MG63 (cell line): Measurements from ENCODE around the gene CLIC3. TPM values are rescaled to one million over a fixed set of nuclear protein-coding genes. Genes with fewer than 3 reads are reported as not detected.
A peak's percentile ranks its signal among the peaks of the same experiment; 100 is the strongest.
"Not testable (repeated sequence)": the region's sequence is repeated elsewhere in the genome, so short reads cannot be mapped to it uniquely, and the experiment has no call there.

Experiments used
- DNase-seq: peaks from one replicate; pipeline ENCODE4 v3.0.0-alpha.2; 2020
- H3K27me3 ChIP-seq: fragments of 250-450 bp; sonication (Bioruptor Pico); 2 replicates; pipeline ENCODE4 v1.5.1; 2020; ENCODE audit warnings: mild to moderate bottlenecking, moderate library complexity
- H3K36me3 ChIP-seq: fragments of 250-450 bp; sonication (Bioruptor Pico); 2 replicates; pipeline ENCODE4 v1.5.1; 2020; ENCODE audit warnings: mild to moderate bottlenecking, moderate library complexity
- H3K4me3 ChIP-seq: fragments of 250-450 bp; sonication (Bioruptor Pico); 2 replicates; pipeline ENCODE4 v1.5.1; 2020; ENCODE audit warnings: mild to moderate bottlenecking, moderate library complexity
- H3K9me3 ChIP-seq: fragments of 250-450 bp; sonication (Bioruptor Pico); 2 replicates; pipeline ENCODE4 v1.5.1; 2020; ENCODE audit warnings: mild to moderate bottlenecking, moderate library complexity
- total RNA-seq: library from RNA; depleted of rRNA; stranded (reverse); fragments of >200 nt; shearing (Covaris generic); gene quantifications from 2 replicates; pipeline ENCODE4 v1.2.3, GENCODE V29; 2014; ENCODE audit warnings: low replicate concordance

Gene CLIC3
- total RNA-seq, 1 experiment from 2014 or later, result not detected

DNA sequence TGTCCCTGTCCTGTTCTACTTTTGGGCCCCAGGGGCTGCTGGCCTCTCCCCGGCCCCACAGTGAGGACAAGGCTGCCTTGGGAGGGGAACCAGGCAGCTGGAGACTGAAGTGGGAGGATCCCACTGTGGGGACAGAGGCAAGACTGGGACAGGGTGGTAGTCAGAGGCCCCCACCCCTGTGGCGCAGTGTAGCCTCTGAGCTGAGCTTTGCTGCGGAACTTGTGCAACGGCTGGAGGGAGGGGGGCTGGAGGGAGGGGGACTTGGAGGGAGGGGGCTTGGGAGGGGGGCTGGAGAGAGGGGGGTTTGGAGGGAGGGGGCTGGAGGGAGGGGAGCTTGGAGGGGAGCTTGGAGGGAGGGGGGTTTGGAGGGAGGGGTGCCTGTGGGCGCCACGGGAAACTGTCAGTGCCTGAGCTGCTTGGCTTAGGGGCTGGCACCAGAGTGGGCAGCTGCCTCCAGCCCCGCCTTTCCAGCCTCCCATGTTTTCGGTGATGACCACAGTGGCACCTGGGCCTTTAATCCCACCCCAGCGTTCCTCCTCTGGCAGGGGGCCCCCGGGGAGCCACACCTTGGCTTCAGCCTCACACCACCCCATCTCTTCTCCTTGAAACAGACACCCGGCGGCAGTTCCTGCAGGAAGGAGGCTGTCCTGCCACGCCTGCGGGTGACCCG is 37.8 kb upstream of the CLIC3 start:
- H3K36me3 ChIP-seq, result peaks cover 6% of the 10 kb centered on the region; the same call in 1 of the 2 replicates
- H3K27me3 ChIP-seq, result no peaks in the 10 kb centered on the region
- DNase-seq, result no peak
- no peak overlapping the region for H3K4me3 ChIP-seq
- no peaks in the 10 kb centered on the region for H3K9me3 ChIP-seq

DNA sequence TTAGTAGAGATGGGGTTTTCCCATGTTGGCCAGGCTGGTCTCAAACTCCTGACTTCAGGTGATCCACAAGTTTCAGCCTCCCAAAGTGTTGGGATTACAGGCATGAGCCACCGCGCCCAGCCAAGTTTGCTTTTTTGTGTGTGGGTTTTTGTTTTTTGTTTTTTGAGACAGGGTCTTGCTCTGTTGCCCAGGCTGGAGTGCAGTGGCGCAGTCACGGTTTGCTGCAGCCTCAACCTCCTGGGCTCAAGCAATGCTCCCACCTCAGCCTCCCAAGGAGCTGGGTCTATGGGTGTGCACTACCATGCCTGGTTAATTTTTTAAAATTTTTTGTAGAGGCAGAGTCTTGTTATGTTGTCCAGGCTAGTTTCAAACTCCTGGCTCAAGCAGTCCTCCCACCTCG is 37.1 kb upstream of the CLIC3 start:
- DNase-seq, H3K9me3 ChIP-seq, H3K4me3 ChIP-seq, H3K36me3 ChIP-seq, H3K27me3 ChIP-seq: not testable (repeated sequence)

DNA sequence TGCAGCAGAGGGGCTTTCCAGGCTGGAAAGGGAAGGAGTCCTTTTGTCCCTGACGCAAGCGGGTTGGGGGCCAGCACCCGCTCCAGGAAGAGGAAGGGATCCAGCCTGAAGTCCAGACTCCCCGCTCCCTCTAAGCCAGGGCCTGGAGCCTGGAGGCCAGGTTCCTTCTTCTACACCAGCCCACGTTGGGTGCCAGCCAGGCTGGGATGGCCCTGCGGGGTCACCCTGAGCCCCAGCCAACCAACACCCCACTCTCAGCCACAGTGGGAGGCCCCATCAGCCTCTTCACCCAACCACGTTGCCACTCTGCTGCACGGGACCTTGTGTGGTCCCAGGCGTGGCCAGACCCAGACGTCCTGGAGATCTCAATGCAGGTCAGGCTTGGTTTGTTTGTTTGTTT is 36.5 kb upstream of the CLIC3 start:
- DNase-seq, result no peak
- Histone ChIP-seq H3K9me3 (no peaks in the 10 kb centered on the region), H3K4me3 (no peak overlapping the region), H3K27me3 (no peaks in the 10 kb centered on the region), H3K36me3 (no peaks in the 10 kb centered on the region)

DNA sequence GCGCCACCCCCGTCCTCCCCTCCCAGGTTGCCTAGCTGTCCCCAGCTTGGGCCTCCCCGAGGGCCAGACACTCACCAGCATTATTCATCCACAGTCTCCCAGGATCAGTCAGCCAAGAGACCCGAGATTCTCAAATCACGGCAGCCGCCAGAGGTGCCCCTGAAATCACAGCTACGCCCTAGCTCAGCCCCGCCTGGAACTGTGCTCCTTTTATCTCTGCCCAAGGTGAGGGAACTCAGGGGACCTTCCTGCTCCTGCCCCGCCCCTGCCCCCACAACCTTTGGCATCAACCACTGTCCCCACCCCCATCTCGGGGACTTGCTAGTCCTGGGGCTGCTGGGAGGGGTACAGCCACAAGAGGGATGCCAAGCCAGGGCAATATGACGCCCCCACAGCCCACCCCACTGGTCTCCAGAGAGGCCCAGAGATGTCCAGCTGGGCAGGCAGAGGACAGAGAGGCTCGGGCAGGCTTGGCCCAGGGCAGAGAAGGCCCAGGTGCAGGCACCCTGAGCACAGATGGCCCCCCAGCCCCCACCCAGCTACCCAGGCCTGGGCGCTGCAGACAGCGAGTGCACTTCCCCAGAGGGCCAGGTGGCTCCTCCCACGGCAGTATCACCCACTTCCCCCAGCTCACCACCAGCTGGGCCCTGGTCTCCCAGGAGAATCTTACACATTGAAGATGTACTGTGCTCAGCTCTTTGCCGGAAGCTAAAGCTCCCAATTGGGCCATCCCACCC is 35.7 kb upstream of the CLIC3 start, which contains the start of gene FUT7:
Gene FUT7, minus strand, starts transcription at position 185 of the 737 bp plus-strand sequence. Its CDS starts 97 bp downstream, at position 88.
- H3K36me3 ChIP-seq, result no peaks in the 10 kb centered on the region
- H3K27me3 ChIP-seq, result no peaks in the 10 kb centered on the region
- no peak for DNase-seq
- H3K4me3 ChIP-seq, result no peak within 1 kb of the TSS
- no peaks in the 10 kb centered on the region for H3K9me3 ChIP-seq

DNA sequence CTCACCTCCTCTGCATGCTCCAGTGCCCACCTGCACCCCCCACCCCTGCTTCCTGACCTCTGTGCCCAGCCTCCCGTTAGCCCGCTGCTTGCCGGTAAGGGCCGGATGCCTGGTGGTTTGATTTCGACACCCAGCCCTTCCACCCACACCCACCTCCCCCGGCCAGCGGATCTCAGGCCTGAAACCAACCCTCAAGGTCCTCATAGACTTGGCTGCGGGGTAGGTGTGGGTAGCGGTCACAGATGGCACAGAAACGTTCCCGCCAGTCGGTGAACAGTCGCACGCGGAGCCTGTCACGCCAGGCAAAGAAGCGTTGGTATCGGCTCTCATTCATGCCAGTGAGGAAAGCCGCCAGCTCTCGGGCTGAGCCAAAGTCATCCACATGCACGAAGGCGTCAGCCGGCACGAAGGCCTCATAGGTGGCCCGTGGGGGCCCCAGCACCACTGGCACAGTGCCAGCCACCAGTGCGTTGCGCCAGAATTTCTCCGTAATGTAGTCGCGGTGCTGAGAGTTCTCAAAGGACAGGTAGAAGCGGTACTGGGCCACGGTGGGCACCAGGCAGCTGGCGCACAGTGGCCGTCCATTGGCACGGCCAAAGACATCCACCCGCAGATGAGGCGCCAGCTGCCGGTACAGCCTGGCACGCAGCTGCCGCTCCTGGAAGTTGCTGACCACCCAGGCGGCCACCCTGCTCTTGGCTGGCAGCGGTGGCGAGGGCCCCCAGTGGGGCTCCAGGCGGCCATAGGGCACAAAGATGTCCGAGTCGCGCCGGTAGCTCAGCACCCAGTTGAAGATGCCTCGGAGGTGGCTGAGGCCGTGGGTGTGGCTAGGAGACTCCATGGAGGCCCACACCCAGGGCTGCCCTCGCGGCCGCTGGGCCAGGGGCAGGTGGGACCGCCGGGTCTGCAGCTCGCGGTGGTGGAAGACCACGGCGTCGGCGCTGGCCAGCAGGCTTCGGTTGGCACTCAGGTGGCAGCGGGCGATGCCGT is 34.5 kb upstream of the CLIC3 start:
- H3K4me3 ChIP-seq, result no peak overlapping the region
- H3K9me3 ChIP-seq, result no peaks in the 10 kb centered on the region
- no peaks in the 10 kb centered on the region for H3K36me3 ChIP-seq
- DNase-seq, result no peak
- no peaks in the 10 kb centered on the region for H3K27me3 ChIP-seq

DNA sequence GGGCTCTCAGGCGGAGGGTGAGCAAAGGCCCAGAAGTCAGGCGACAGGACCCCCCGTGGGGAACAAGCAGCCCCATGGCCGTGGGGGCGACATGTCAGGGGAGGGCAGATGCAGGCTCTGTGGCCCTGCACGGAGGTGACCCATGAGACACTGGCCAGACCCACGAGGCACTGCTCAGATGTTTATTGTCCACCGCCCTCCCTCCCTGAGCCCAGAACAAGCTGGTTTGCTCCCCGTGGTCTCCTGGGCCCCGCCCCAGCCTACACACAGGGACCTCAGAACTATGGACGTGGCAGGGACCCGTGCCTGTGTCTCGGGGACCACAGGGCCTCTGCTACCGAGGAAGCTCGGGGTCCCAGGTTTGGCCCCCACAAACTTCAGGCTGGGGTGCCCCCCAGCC is 33.6 kb upstream of the CLIC3 start:
- H3K36me3 ChIP-seq, result no peaks in the 10 kb centered on the region
- no peaks in the 10 kb centered on the region for H3K9me3 ChIP-seq
- no peaks in the 10 kb centered on the region for H3K27me3 ChIP-seq
- no peak for DNase-seq
- H3K4me3 ChIP-seq, result no peak overlapping the region

DNA sequence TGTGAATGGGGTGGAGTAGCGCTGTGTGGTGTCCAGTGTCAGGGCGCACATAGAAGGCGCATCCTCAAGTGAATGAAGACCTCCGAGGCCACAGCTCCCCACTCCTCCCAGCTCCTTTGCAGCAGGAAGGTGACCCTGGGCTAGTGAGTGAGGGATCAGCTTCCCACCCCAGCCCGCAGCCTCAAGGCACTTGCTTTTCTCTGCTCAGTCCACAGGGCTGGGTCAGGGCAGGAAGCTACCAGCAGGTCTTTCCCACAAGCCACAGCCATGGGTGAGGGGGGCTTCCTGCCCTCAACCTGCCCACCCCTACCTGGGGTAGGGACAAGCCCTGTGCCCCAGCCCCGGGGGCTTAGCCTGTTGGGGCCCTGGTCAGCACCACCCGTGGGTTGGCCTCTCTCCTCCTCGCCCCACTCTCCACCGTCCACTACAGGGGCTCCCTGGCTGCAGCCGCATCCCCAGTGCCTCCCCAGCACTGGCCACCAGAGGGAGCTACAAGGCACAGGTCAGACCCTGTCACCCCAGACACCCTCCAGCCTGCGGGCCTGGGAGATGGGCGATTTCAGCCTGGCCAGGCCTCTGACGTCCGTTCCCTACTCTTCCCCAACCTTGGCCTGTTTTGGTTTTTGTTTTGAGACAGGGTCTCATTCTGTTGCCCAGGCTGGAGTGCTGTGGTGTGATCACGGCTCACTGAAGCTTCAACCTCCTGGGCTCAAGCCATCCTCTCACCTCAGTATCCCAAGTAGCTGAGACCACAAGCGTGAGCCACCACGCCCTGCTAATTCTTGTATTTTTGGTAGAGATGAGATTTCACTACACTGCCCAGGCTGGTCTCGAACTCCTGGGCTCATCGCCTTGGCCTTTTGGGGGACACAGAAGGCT is 32.9 kb upstream of the CLIC3 start:
- H3K27me3 ChIP-seq, result no peaks in the 10 kb centered on the region
- H3K4me3 ChIP-seq, result peak overlapping the region; percentile 49; the same call in 1 of the 2 replicates

DNA sequence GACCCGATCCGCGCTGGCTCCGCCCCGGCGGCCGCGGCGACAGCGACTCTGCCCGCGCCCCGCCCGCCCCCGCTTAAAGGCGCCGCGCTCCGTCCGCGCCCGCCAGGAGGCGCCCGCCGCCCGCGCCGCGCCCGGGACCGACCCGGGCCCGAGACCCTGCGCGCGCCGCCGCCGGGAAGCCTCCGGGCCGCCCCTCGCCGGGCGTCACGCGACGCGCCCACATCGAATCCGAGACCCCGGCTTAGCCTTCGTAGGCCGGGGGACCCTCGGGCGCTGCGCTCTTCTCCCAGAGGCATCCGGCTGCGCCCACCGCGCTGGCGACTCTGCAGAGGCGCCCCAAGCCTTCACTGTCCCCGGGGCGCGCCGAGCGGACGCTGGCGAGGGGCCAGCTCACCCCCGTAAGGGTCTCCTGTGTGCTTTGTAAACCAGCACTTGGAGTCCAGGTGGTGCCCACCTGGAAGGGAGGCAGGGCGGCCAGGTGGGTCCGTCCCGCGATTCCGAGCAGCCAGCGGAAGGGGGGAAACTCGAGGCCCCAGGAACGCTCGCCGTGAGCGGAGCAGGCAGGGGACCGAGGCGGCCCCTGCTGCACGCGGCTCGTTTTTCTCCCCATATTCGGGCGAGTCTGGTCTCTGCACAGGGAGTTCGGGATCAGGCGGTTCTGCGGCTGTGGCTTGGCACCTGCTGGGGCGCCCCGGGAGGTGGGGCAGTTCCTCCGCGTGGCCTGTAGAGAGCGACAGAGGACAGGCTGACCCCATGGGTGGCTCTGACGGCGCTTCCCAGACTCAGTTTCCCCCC is 32.1 kb upstream of the CLIC3 start:
- Histone ChIP-seq H3K4me3 (peak overlapping the region; percentile 49), H3K36me3 (no peaks in the 10 kb centered on the region), H3K9me3 (no peaks in the 10 kb centered on the region), H3K27me3 (no peaks in the 10 kb centered on the region)
- DNase-seq, result peak; percentile 59

More for the DNA sequence above, 32.9 kb upstream of the CLIC3 start:
- peak; percentile 74 for DNase-seq
- H3K36me3 ChIP-seq, result no peaks in the 10 kb centered on the region
- H3K9me3 ChIP-seq, result no peaks in the 10 kb centered on the region

DNA sequence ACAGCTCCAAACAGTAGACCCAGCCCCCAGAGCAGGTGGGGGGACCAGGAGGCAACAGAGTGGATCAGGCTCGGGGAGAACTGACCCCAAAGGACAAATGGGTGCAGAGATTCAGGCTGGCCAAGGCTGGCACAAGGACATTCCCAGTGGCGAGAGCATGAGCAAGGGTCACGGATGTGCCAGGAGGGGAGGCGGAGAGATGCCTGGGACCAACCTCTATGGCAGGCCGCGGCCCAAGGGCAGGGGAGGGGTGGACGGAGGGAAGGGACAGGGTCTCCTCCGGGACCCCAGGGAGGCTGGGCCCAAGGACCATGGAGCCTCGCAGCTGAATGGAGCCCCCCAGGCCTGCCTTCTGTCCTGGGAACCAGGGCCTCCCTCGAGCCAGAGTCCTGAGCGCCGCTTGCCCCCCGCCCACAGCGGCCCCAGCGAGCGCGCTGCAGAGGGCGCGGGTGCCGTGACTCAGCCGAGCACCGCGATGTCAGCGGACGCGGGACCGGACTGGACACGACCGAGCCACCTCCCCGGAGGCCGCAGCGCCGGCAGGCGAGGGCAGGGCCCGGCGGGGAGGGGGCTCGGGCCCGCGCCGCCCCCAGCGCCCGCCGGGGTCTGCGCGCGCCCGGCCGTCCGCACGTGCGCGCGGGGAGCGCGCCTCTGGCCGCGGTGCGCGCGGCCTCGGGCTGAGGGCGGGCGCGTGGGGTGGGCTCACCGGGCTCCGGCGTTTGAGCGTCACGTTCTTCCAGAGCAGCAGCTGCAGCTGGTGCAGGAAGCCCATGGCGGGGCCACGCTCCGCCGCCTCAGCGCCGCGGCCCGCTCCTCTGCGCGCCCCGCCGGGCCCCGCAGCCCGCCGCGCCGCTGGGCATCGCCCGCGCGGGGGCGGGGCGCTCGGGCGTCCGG is 31.2 kb upstream of the CLIC3 start, which contains the start of gene ABCA2:
Gene ABCA2, minus strand, starts transcription at position 869 of the 894 bp plus-strand sequence. Its CDS starts 97 bp downstream, at position 772.
- no peaks in the 10 kb centered on the region for H3K9me3 ChIP-seq
- no peaks in the 10 kb centered on the region for H3K27me3 ChIP-seq
- DNase-seq, result peak; percentile 48
- peak within 1 kb of the TSS; percentile 49 for H3K4me3 ChIP-seq
- H3K36me3 ChIP-seq, result no peaks in the 10 kb centered on the region

DNA sequence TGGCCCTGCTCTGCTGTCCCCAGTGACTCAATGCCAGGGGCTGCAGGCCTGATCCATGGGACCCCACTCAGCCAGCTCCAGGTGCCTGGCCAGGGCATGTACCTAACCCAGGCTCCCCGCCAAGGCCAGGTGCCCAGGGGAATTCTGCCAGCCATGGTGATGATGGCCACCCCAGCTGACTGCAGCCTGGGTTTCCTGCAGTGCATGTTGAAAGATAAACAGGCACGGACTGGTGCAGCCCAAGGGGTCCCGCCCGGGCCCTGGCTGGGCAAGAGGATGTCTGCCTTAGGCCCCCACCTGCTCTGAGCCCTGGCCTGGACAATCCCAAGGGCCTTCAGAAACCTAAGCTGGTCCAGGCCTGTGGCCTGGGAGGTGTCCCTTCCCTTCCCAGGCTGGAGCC is 30.5 kb upstream of the CLIC3 start:
- DNase-seq, result no peak
- no peaks in the 10 kb centered on the region; the same call in 1 of the 2 replicates for H3K36me3 ChIP-seq
- no peaks in the 10 kb centered on the region for H3K27me3 ChIP-seq
- no peak overlapping the region; the same call in 1 of the 2 replicates for H3K4me3 ChIP-seq
- no peaks in the 10 kb centered on the region for H3K9me3 ChIP-seq

DNA sequence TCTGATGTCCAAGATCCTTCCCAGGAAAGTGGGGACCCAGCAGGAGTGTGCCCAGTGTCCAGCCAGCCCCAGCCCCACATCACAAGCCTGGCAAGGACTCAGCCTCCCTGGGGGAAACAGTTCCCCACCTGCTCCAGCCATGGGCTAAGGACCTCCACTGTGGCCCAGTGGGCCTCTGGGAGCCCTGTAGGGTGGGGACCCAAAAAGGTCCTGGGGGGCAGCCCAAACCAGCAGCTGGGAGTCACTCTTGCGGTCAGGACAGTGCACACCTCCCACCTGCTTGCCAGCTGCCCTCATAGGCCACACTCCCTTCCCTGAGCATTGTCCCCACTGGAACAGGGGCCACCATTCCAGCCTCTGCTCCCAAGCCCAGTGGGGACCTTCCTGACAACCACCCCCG is 30.0 kb upstream of the CLIC3 start:
- Histone ChIP-seq H3K9me3 (no peaks in the 10 kb centered on the region), H3K27me3 (no peaks in the 10 kb centered on the region), H3K36me3 (no peaks in the 10 kb centered on the region; the same call in 1 of the 2 replicates), H3K4me3 (no peak overlapping the region)
- DNase-seq, result no peak

DNA sequence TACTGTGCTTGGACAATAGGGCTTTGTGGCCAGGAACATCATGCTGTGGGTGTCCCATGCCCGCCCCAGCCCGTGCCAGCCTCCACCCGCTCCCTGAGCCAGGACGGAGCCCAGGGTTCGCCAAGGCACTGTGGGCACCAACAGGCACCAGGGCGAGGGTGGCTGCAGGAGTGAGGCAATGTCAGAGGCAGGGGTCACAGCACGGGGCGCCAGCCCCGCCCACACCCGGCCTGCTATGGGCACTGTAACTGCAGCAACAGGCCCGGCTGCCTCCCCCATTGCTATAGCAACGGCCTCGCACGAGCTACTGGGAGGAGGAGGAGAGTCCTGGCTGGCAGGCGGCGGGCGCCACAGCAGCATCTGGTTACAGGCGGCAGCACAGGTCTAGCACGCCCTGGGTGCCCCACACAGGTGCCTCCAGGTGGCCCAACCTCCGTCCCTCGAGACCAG is 29.2 kb upstream of the CLIC3 start:
- no peak overlapping the region for H3K4me3 ChIP-seq
- H3K36me3 ChIP-seq, result no peaks in the 10 kb centered on the region; the same call in 1 of the 2 replicates
- DNase-seq, result no peak
- H3K9me3 ChIP-seq, result no peaks in the 10 kb centered on the region
- H3K27me3 ChIP-seq, result no peaks in the 10 kb centered on the region

DNA sequence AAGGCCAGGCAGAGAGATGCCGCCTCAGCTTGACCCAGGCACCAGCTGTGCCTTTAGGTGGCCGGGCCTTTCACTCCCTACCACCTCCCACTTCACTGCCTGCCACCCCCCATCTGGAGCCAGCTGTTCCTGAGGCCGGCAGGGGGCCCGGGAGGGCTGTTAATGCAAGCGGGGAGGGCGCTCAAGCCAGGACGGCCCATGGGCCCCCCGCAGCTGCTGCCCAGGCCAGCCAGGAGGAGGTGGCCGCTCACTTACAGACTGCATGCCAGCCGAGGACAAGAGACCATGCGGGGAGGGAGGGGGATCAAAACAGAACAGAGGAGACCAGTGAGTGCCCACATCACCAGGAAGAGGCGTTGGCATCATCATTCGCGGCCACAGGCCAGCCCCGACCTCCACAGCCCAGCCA is 27.2 kb upstream of the CLIC3 start:
- no peak for DNase-seq
- H3K27me3 ChIP-seq, result no peaks in the 10 kb centered on the region
- no peaks in the 10 kb centered on the region for H3K9me3 ChIP-seq
- no peaks in the 10 kb centered on the region; the same call in 1 of the 2 replicates for H3K36me3 ChIP-seq
- H3K4me3 ChIP-seq, result no peak overlapping the region

DNA sequence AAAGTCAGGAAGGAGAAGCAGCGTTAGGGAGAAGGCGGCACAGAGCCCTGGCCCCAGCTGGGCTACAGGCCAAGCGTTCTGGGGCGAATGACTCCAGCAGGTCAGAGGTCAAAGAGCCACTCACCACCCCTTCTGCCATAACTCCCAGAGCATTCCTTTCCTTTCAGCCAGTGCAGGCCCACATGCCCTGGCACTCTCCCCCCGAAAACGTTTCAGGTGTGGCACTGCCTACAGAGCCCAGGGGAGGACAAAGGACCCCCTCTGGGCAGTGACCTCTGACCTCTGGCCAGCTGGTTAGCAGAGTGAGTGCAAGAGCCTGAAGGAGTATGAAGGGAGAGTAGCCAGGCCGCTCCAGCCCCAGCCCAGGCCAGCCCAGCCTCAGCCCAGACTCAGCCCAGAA is 26.8 kb upstream of the CLIC3 start:
- no peaks in the 10 kb centered on the region; the same call in 1 of the 2 replicates for H3K36me3 ChIP-seq
- no peaks in the 10 kb centered on the region for H3K9me3 ChIP-seq
- no peaks in the 10 kb centered on the region for H3K27me3 ChIP-seq
- DNase-seq, result peak; percentile 31
- no peak overlapping the region for H3K4me3 ChIP-seq
